GM19238 (cell line): Measurements from ENCODE around the gene LPAR3.

Experiments
- DNase-seq: peaks from one replicate; pipeline ENCODE4 v3.0.0; 2011; ENCODE audit warnings: low spot score; ENCODE audit not compliant: insufficient read length

LPAR3 gene

DNA sequence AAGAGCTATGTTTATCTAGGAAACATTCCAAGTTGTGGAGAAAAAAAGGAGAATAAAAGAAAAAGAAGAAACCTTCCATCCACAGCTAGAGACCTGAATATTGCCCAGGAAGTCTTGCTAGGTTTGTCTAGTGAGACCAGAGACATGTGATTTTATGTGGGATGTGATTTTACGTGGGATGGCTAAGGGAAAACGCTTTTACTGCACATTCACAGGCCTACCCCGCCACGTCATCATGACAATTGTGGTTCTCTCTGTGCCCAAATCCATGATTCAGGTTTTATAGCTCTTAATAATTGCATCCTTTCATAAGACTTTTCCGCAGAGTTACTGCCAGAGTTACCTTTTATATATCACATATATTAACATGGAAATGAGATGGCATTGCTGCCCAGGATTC lies 116.4 kb downstream of the LPAR3 start:
- DNase-seq: no peak

- DNase-seq: no peak
Observed at GRCh38 chr1:84775535-84775920, 117.5 kb downstream of the LPAR3 start.

DNA sequence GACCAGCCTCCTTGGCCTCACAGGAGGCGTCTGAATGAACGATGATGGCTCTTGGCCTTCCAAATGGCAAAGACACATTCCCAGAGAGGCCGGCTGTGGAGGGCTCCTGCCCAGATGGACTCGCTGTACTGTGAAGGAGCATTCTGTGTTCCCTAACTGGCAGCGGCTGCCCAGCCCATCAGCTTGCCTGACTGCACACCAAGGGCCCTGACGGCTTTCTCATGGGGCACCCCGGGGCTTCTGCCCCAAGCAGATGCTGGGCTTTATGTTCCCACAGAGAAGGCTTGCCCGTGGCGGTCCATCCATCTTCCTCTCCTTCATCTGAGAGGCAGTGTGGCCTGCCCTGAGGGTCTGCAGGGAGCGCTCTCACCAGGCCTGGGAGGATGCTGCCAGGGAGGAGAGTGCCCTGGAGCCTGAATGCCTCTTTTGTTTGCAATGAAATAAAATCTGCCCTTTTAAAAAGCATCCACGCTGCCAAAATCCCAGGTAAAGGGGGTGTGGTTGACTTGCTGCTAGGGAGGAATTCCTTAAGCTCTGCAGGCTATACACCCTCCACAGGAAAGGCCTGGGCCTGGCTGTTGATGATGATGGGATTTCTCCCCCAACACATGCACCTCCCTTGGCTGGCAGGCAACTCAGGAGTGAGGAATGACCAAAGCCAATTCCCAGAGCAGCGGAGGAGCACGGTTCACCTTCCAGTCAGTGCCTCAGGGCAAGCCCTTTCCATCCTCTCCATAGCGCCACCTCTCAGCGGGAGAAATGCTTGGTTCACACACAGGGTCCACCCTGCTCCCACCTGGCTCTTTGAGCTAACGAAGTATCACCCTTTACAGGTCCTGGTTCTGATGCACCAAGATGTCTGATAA lies 118.1 kb downstream of the LPAR3 start:
- DNase-seq: no peak

GRCh38 chr1:84773933-84774497 lies 119.0 kb downstream of the LPAR3 start:
- DNase-seq: no peak

- no peak for DNase-seq
Observed at GRCh38 chr1:84773195-84773594, 119.8 kb downstream of the LPAR3 start.

DNA sequence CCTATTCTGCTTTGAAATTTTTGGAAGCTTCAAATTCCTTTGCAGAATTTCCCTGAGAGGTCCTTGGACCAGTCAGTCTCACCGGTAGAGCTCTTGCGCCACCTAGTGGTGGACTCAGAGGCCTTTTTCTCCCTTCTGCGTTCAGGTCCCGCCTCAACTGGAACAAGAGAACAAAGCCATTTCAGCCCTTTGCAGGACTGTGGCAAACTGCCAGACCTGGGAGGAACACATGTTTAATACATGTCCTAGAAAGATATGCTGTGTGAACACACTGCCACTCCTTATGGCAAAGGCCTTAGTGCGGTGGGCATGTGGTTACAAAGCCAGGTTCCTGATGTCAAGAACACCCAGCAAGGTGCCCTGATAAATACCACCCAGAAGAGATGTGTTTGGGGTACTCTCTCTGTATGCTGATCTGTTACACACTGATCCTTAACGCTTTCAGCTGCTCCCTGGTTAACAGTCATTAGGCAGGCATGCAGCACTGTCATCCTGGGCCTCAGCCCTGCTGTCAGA lies 120.5 kb downstream of the LPAR3 start:
- DNase-seq: peak; percentile 58

DNA sequence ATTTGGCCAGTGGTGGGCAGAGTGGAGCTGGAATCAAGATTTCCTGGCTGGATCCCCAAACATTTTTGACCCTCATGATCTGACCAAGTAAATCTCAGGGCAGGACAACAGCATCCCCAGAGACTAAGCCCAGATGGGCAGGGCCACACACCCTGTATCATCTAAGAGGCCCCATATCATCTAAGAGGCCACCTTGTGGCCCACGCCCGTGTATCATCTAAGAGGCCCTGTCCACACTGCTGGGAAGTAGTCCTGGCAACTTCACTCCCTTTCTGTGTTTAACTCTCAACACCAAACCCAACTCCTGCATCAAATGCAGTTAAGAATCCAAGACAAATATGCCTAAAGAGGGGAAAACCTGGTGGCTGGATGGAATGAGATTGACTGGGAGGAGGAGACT lies 121.1 kb downstream of the LPAR3 start:
- DNase-seq: no peak

- no peak for DNase-seq
Observed at GRCh38 chr1:84770481-84770880, 122.5 kb downstream of the LPAR3 start.

DNA sequence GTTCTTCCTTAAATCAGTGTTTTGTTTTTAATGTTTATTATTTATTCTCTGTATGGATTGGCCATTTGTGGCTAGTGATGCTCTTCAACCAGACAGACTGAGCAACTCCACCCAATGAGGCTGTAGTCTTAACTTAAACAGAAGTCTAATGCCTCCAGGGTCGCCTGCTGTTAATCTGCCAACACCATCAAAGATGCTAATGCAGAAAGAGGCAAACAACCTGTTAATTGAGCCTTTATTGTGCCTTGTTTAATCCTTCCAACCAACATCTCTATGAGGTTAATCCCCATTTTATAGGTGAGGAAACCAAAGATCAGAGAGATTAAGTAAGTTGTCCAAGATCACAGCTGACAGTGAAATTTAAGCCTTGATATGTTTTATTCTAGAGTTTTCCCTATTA lies 123.4 kb downstream of the LPAR3 start:
- DNase-seq: no peak

DNA sequence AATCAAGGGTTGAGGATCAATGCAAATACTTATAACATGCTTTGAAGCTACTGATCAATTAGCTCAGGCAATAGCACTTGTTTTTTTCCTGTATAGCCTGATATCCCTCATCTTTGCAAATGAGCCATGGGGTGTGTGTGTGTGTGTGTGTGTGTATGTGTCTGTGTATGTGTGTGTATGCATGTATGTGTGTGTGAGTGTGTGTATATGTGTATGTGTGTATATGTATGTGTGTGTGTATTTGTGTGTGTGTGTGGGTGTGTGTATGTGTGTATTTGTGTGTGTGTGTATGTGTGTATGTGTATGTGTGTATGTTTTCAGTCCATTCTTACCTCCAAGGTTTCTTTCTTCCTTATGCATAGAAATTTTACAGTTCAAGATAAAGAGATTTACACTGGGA lies 124.4 kb downstream of the LPAR3 start:
- no peak for DNase-seq

DNA sequence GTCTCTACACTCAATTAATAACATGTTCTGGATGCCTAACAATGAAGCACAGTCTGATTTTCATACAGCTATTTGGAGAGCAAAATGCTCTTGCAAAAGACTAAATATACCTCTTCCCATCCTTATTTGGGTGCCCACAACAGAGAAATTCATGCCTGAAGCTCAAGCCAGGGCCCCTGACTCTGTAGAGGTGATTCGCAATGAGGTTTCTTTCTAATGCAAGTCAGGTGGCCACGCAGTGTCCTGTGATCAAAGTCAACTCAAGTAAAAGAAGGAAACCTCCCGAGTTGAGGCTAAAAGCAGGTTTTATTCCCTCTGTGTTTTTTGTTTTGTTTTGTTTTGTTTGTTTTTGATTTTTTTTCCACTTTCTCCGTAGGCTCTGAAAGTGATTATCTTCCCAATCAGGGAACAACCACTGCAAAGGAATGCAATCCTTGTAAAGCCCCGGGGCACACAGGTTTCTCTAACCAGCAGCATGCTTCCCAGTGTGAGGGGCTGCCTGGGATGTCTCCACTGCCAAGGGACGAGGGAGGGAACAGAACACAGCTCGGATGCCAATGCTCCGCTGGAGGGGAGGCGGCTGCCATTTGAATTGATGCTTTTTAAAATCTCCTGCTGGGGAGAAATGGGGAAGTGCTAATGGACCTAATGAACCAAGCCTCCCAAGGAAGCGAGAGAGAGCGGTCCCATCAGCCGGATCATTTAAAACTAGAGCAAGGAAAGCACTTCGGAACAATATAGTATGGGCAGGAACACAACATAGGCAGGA lies 128.9 kb downstream of the LPAR3 start:
- DNase-seq: no peak

DNA sequence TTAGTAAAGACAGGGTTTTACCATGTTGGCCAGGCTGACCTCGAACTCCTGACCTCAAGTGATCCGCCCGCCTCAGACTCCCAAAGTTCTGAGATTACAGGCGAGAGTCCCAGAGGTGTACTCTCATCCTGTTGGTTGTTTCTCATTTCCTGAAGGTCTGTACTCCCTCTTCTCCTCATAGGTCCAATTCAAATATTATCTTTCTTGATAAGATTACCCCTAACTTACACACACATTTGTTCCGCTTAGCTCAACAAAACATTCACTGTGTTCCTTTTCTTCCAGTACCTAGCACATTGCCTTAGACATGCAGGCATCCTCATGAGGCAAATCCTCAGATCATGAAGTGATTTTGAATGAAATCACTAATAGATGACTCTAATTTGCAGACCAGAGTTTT lies 130.3 kb downstream of the LPAR3 start:
- DNase-seq: no peak
